ENCODE data around the gene AHDC1.
A peak's percentile ranks its signal among the peaks of the same experiment; 100 is the strongest.

GRCh38 chr1:27575840-27576331 lies 28.1 kb downstream of the AHDC1 start:
- TF ChIP-seq EZH2phosphoT487 (IDR thresholded peaks at IDR 0.05) = no peak
- TF ChIP-seq CTCF (IDR thresholded peaks at IDR 0.05) = peak; percentile 15

Measured in neural progenitor cell (in vitro differentiated cells).